Epithelial cell of proximal tubule (primary cell): ENCODE data around the gene FBXL19. TPM values are rescaled to one million over a fixed set of nuclear protein-coding genes. Genes with fewer than 3 reads are reported as not detected.
A peak's percentile ranks its signal among the peaks of the same experiment; 100 is the strongest.

ENCODE experiments used
- DNase-seq: peaks from one replicate; pipeline ENCODE4 v3.0.0-alpha.2; 2011; ENCODE audit warnings: low read depth
- H3K4me3 ChIP-seq: 2 replicates; pipeline ENCODE4 v1.5.1; 2011; ENCODE audit warnings: low read depth, mild to moderate bottlenecking, low read length
- CTCF ChIP-seq: conservative IDR thresholded peaks from 2 replicates; pipeline ENCODE4 v1.5.1; 2012; ENCODE audit warnings: low read depth, mild to moderate bottlenecking, low read length
- total RNA-seq: library from RNA; depleted of rRNA; stranded (reverse); fragments of >200 nt; gene quantifications from 2 replicates; pipeline ENCODE4 v1.2.3, GENCODE V29; 2015

Gene FBXL19
- total RNA-seq, 1 donor from 2014 or later = 65.3 TPM

GRCh38 chr16:30924076-30924912 lies 922 bp downstream of the FBXL19 start:
- no peak for DNase-seq
- H3K4me3 ChIP-seq = peak overlapping the region; percentile 70
- TF ChIP-seq CTCF = no peak

GRCh38 chr16:30924913-30925631 lies 1.7 kb downstream of the FBXL19 start:
- H3K4me3 ChIP-seq = peak overlapping the region; percentile 70
- no peak for DNase-seq
- no peak for TF ChIP-seq CTCF

DNA sequence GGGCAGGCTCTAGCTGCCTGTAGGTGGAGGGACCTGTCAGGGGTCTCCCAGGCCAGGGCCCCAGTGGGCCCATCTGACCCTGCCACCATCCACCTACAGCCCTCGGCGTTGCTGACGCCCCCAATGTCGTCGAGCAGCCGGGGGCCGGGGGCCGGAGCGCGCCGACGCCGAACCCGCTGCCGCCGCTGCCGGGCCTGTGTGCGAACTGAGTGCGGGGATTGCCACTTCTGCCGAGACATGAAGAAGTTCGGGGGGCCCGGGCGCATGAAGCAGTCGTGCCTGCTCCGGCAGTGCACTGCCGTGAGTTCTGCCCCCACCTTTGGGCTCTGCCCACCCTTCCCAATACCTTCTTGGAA lies 2.2 kb downstream of the FBXL19 start:
- TF ChIP-seq CTCF = no peak
- DNase-seq = no peak
- H3K4me3 ChIP-seq = no peak overlapping the region

GRCh38 chr16:30925995-30926811 lies 2.8 kb downstream of the FBXL19 start:
- TF ChIP-seq CTCF = no peak
- H3K4me3 ChIP-seq = no peak overlapping the region
- no peak for DNase-seq

DNA sequence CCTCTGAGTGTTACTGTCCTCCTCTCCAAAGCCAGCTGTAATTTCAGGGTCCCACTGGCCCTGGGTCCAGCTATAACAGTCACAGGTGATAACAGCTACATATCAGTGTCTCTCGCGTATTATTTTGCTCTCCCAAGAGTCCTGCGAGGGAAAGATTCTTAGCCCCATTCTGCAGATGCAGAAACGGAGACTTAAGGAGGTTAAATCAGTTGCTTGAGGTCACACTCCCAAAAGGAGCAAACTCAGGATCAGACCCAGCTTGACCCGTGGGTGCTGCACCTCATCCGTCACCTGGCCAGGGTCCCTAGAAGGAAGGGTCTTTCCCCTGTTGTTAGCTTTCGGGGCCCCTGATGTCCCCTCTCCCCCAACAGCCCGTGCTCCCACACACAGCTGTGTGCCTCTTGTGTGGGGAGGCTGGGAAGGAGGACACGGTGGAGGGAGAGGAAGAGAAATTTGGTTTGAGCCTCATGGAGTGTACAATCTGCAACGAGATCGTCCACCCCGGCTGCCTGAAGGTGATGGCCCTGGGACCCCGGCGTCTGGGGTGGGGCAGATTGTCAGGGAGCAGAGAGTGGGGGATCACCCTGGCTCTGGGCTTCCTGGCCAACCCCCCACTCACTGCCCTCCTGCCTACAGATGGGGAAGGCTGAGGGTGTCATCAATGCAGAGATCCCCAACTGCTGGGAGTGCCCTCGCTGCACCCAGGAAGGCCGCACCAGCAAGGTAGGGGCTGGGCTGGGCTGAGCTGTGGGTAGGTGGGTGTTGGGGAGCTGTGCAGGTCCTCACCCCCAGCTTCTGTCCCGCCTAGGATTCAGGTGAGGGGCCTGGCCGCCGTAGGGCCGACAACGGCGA lies 3.8 kb downstream of the FBXL19 start:
- H3K4me3 ChIP-seq = no peak overlapping the region
- DNase-seq = no peak
- TF ChIP-seq CTCF = no peak

- no peak overlapping the region for H3K4me3 ChIP-seq
- no peak for TF ChIP-seq CTCF
- no peak for DNase-seq
Observed at GRCh38 chr16:30927789-30928378, 4.5 kb downstream of the FBXL19 start.
